GM18907 (cell line): ENCODE results near the gene CA7.

Experiments used
- ATAC-seq: cut with Tn5 transposase; IDR thresholded peaks from one replicate; pipeline ENCODE4 v1.9.1; 2021; ENCODE audit warnings: mild to moderate bottlenecking, moderate library complexity; ENCODE audit not compliant: unreplicated experiment

The CA7 gene

GRCh38 chr16:66844342-66845079 lies at the start of gene CA7:
Gene CA7, plus strand, starts transcription at chr16:66844414. Its CDS starts 74 bp downstream, at chr16:66844488.
- no peak for ATAC-seq

- ATAC-seq, result no peak
Observed at GRCh38 chr16:66798161-66798560, 46.1 kb upstream of the CA7 start.

GRCh38 chr16:66800856-66801255 lies 43.4 kb upstream of the CA7 start:
- ATAC-seq, result no peak

- ATAC-seq, result no peak
Observed at GRCh38 chr16:66801320-66802105, 42.7 kb upstream of the CA7 start, which contains the start of gene TERB1. Gene TERB1, minus strand, starts transcription at chr16:66801584. Its CDS starts 4,786 bp downstream, at chr16:66796798.

- no peak for ATAC-seq
Observed at GRCh38 chr16:66802159-66802558, 42.1 kb upstream of the CA7 start.

GRCh38 chr16:66809765-66810164 lies 34.4 kb upstream of the CA7 start:
- ATAC-seq, result no peak

- no peak for ATAC-seq
Observed at GRCh38 chr16:66810391-66810790, 33.8 kb upstream of the CA7 start.

GRCh38 chr16:66811043-66811442 lies 33.2 kb upstream of the CA7 start:
- ATAC-seq, result no peak

- no peak for ATAC-seq
Observed at GRCh38 chr16:66814734-66815133, 29.5 kb upstream of the CA7 start.

GRCh38 chr16:66824006-66824405 lies 20.2 kb upstream of the CA7 start:
- no peak for ATAC-seq

- peak; percentile 90 for ATAC-seq
Observed at GRCh38 chr16:66830422-66831404, 13.5 kb upstream of the CA7 start, which contains the start of gene NAE1. Gene NAE1, minus strand, starts transcription at chr16:66830976. Its CDS starts 77 bp downstream, at chr16:66830899.

- no peak for ATAC-seq
Observed at GRCh38 chr16:66832190-66832589, 12.0 kb upstream of the CA7 start.

- no peak for ATAC-seq
Observed at GRCh38 chr16:66832661-66833305, 11.4 kb upstream of the CA7 start.

- ATAC-seq, result no peak
Observed at GRCh38 chr16:66834746-66835145, 9.5 kb upstream of the CA7 start.

GRCh38 chr16:66840883-66841282 lies 3.3 kb upstream of the CA7 start:
- ATAC-seq, result no peak

- no peak for ATAC-seq
Observed at GRCh38 chr16:66841366-66841765, 2.8 kb upstream of the CA7 start.

GRCh38 chr16:66842765-66843164 lies 1.4 kb upstream of the CA7 start:
- ATAC-seq, result no peak

GRCh38 chr16:66843191-66843590 lies 1.0 kb upstream of the CA7 start:
- ATAC-seq, result no peak

- ATAC-seq, result no peak
Observed at GRCh38 chr16:66844009-66844341, 239 bp upstream of the CA7 start.

GRCh38 chr16:66845080-66845410 lies 831 bp downstream of the CA7 start:
- ATAC-seq, result no peak

GRCh38 chr16:66845791-66846221 lies 1.6 kb downstream of the CA7 start:
- no peak for ATAC-seq
